K562 (cell line): ENCODE measurements around the gene TMIGD2. TPM values are rescaled to one million over a fixed set of nuclear protein-coding genes. Genes with fewer than 3 reads are reported as not detected.
A peak's percentile ranks its signal among the peaks of the same experiment; 100 is the strongest.

ENCODE experiments used
- ATAC-seq: fragments of 200-7000 bp; cut with Tn5 transposase; 3 replicates; pipeline ENCODE4 v1.9.1; 2020; ENCODE audit warnings: moderate library complexity
- BruUV-seq: library from RNA; stranded (reverse); fragments of 400-500 nt; replicated peaks from 2 replicates; lab custom pipeline; 2021; lab: Mats Ljungman, UMichigan
- CTCF ChIA-PET: fragments of 300-600 bp; formaldehyde crosslinking; extraction: SDS; loops from one replicate; lab custom pipeline; 2021; ENCODE audit warnings: low intra/inter-chr PET ratio; lab: Yijun Ruan, JAX
- POLR2A ChIA-PET: fragments of 300-600, 350-650 bp; sonication (Branson Sonifier 250); formaldehyde crosslinking; extraction: SDS; loops from one replicate; lab custom pipeline; 2021; ENCODE audit warnings: antibody characterized with exemption, inconsistent platforms; lab: Yijun Ruan, JAX
- DNase-seq, 4 experiments: peaks; one replicate each; pipeline versions ENCODE4 v3.0.0 to v3.0.0-alpha.2; 2011 to 2018; ENCODE audit warnings: low spot score in 3 of 4, mixed read lengths in 3 of 4; ENCODE audit errors: extremely low read depth in 1 of 4
- FAIRE-seq: peaks from 2 replicates; lab custom pipeline; 2011; peaks lifted over from hg19 to GRCh38; lab: Jason Lieb, UNC
- H2AFZ ChIP-seq: 2 replicates; pipeline ENCODE4 v1.6.0; 2011; ENCODE audit warnings: low read depth, low read length, control low read depth, inconsistent platforms
- H3K27ac ChIP-seq: fragments of 200-600 bp; 3 replicates; pipeline ENCODE4 v1.8.0; 2011; ENCODE audit warnings: low read depth, mild to moderate bottlenecking, control low read depth, inconsistent platforms, low read length, moderate library complexity, mixed read lengths; ENCODE audit errors: extremely low read depth
- H3K27me3 ChIP-seq, 2 experiments: fragments of 300-600 bp in 1 of 2; 2 replicates in 1 of 2; 3 replicates in 1 of 2; pipeline versions ENCODE4 v1.6.0 to v1.8.0; 2011; ENCODE audit warnings: inconsistent platforms in 2 of 2, low read length in 2 of 2, mild to moderate bottlenecking in 1 of 2, mixed read lengths in 1 of 2, moderate library complexity in 1 of 2; ENCODE audit not compliant: control insufficient read depth in 2 of 2, insufficient read depth in 2 of 2
- H3K36me3 ChIP-seq: fragments of 300-600 bp; 3 replicates; pipeline ENCODE4 v1.8.0; 2011; ENCODE audit warnings: mild to moderate bottlenecking, low read length, inconsistent platforms; ENCODE audit not compliant: control insufficient read depth, insufficient read depth
- H3K4me1 ChIP-seq, 2 experiments: fragments of 200-600 bp in 1 of 2; replicated peaks in 1 of 2; 2 replicates in 1 of 2; 3 replicates in 1 of 2; pipeline versions ENCODE4 v1.5.1 to v1.8.0; 2011; ENCODE audit warnings: inconsistent platforms in 2 of 2, low read length in 2 of 2, mild to moderate bottlenecking in 1 of 2, mixed read lengths in 1 of 2, moderate library complexity in 1 of 2; ENCODE audit not compliant: control insufficient read depth in 2 of 2, insufficient read depth in 2 of 2
- H3K4me2 ChIP-seq: 2 replicates; pipeline ENCODE4 v1.6.1; 2011; ENCODE audit warnings: low read length, control low read depth, inconsistent platforms, mixed read lengths; ENCODE audit not compliant: insufficient read depth
- H3K4me3 ChIP-seq: fragments of 200-600 bp; sonication (generic), shearing (Covaris generic); 2 replicates; pipeline ENCODE4 v1.5.1; 2016; ENCODE audit warnings: control low read depth, inconsistent platforms
- H3K79me2 ChIP-seq: fragments of 200-600 bp; 3 replicates; pipeline ENCODE4 v1.8.0; 2011; ENCODE audit warnings: low read length, inconsistent platforms; ENCODE audit not compliant: control insufficient read depth, insufficient read depth
- H3K9ac ChIP-seq, 2 experiments: 2 replicates each; pipeline versions ENCODE4 v1.6.0 to v1.6.1; 2011; ENCODE audit warnings: low read depth in 2 of 2, low read length in 2 of 2, control low read depth in 1 of 2, inconsistent platforms in 1 of 2, mild to moderate bottlenecking in 1 of 2, mixed read lengths in 1 of 2; ENCODE audit not compliant: insufficient read depth in 1 of 2
- H3K9me1 ChIP-seq: one replicate; pipeline ENCODE4 v1.6.0; 2011; ENCODE audit warnings: inconsistent platforms, mild to moderate bottlenecking, low read length, moderate library complexity; ENCODE audit not compliant: control insufficient read depth, insufficient read depth
- H3K9me3 ChIP-seq: replicated peaks from 2 replicates; pipeline ENCODE4 v1.5.1; 2011; ENCODE audit warnings: low read depth, low read length, inconsistent platforms; ENCODE audit not compliant: control insufficient read depth, insufficient read depth
- H4K20me1 ChIP-seq: replicated peaks from 2 replicates; pipeline ENCODE4 v1.6.1; 2011; ENCODE audit warnings: low read length, inconsistent platforms, mixed read lengths; ENCODE audit not compliant: control insufficient read depth, insufficient read depth
- FOSL1 ChIP-seq: fragments of 200-800 bp; sonication (Bioruptor generic); conservative IDR thresholded peaks from 2 replicates; pipeline ENCODE4 v1.6.1; 2016; ENCODE audit warnings: missing genetic modification characterization, missing compliant biosample characterization
- HDAC2 ChIP-seq: fragments of 450-650 bp; IDR thresholded peaks from 2 replicates; pipeline ENCODE4 v1.6.1; 2016; ENCODE audit warnings: mild to moderate bottlenecking
- JUND ChIP-seq, 2 experiments: IDR thresholded peaks; 2 replicates in 1 of 2; 3 replicates in 1 of 2; pipeline ENCODE4 v1.6.1; 2011; ENCODE audit warnings: borderline replicate concordance in 2 of 2, low read depth in 2 of 2, low read length in 2 of 2, improper control_type of control experiment in 1 of 2, missing biosample characterization in 1 of 2, missing genetic modification characterization in 1 of 2, missing genetic modification reagents in 1 of 2
- KDM1A ChIP-seq, 2 experiments: fragments of 450-650 bp; IDR thresholded peaks; 2 replicates each; pipeline ENCODE4 v1.6.1; 2016; ENCODE audit warnings: mild to moderate bottlenecking in 2 of 2
- NR2C1 ChIP-seq, 2 experiments: fragments of 450-650 bp; IDR thresholded peaks; 2 replicates each; pipeline ENCODE4 v1.6.1; 2017; ENCODE audit warnings: mild to moderate bottlenecking in 2 of 2, antibody characterized with exemption in 1 of 2, inconsistent platforms in 1 of 2, missing compliant biosample characterization in 1 of 2, missing genetic modification characterization in 1 of 2
- SMARCB1 ChIP-seq: IDR thresholded peaks from 2 replicates; pipeline ENCODE4 v1.6.1; 2011; ENCODE audit warnings: improper control_type of control experiment, low read depth; ENCODE audit not compliant: insufficient read length
- ZBTB33 ChIP-seq: sonication (generic); formaldehyde crosslinking; IDR thresholded peaks from 2 replicates; pipeline ENCODE4 v1.8.1; 2023; ENCODE audit warnings: mild to moderate bottlenecking, missing genetic modification reagents
- ZBTB40 ChIP-seq, 2 experiments: fragments of 450-650 bp in 1 of 2; sonication (generic) in 1 of 2; formaldehyde crosslinking in 1 of 2; IDR thresholded peaks; 2 replicates each; pipeline versions ENCODE4 v1.7.1 to v1.9.0; 2016 to 2022; ENCODE audit warnings: inconsistent platforms in 1 of 2, mild to moderate bottlenecking in 1 of 2, missing genetic modification reagents in 1 of 2
- WGBS: fragments of 100-300 bp; shearing (Covaris generic); methylation state at CpG from one replicate; pipeline ENCODE4 v1.1.6; 2016; ENCODE audit warnings: low coverage, mixed read lengths; ENCODE audit not compliant: insufficient coverage; ENCODE audit errors: missing lambda C conversion rate; 5-methylcytosine and 5-hydroxymethylcytosine counted together
- in situ Hi-C: fragments of 300-500 bp; cut with MboI; formaldehyde crosslinking; loops from 4 replicates; pipeline ENCODE4 v1.15.0; 2018; ENCODE audit warnings: inconsistent platforms, mixed read lengths
- intact Hi-C: fragments of 100-400 bp; cut with micrococcal nuclease; formaldehyde crosslinking; loops from 2 replicates; pipeline ENCODE4 v1.14.2; 2022
- polyA plus RNA-seq, 8 experiments: library from polyadenylated mRNA; depleted of rRNA in 4 of 8; stranded (reverse) in 5 of 8; unstranded in 3 of 8; fragments of >200 nt; fragmentation: Nextera tagmentation in 2 of 8; fragmentation: Illumina TruSeq in 1 of 8; extraction: Ambion mirVana in 2 of 8; extraction: Trizol in 1 of 8; gene quantifications; 2 replicates each; pipeline versions ENCODE4 v1.2.1 to v1.2.3, GENCODE V29; 2011 to 2014; ENCODE audit warnings: inconsistent platforms in 1 of 8, missing spikeins in 1 of 8
- total RNA-seq, 7 experiments: library from RNA; depleted of rRNA in 6 of 7; stranded (reverse); fragments of >200 nt in 6 of 7; fragmentation: Illumina TruSeq in 2 of 7; extraction: Trizol in 2 of 7; gene quantifications; 2 replicates each; pipeline versions ENCODE4 v1.2.1 to v1.2.3, GENCODE V29; 2011 to 2021; ENCODE audit warnings: low replicate concordance in 1 of 7

TMIGD2 gene
- total and polyA plus RNA-seq, 9 of the 15 experiments (the other 6 are each of a cell fraction or from before 2014, with no cell fraction given): not detected

GRCh38 chr19:4288091-4288777 lies 14.0 kb downstream of the TMIGD2 start:
- FAIRE-seq (peak; percentile 94), DNase-seq (peak; percentile 66 to 80 (median 76)), ATAC-seq (peak; percentile 78)
- intact Hi-C loops: no loop called here
- H3K79me2 ChIP-seq: no peaks in the 10 kb centered on the region
- H3K4me3 ChIP-seq: no peak overlapping the region
- H3K9ac ChIP-seq: peak overlapping the region in 1 of 2 experiments; percentile 70; a peak in 1 of 4 replicates
- peaks cover 0 to under 1% of the 10 kb centered on the region in 2 experiments; a peak in 2 of 5 replicates for H3K27me3 ChIP-seq
- peak overlapping the region; percentile 29; the same call in 1 of the 2 replicates for H3K4me2 ChIP-seq
- CTCF ChIA-PET: no interaction called here
- 34% methylated on average over 16 of the region's 16 CpGs for WGBS
- H3K4me1 ChIP-seq: peaks cover 11 to 25% of the 10 kb centered on the region in 2 experiments; a peak in 4 of 5 replicates
- in situ Hi-C loops: no loop called here
- H3K27ac ChIP-seq: no peak overlapping the region; the same call in 2 of the 3 replicates
- no TSS peak for BruUV-seq
- no peaks in the 10 kb centered on the region for H3K9me1 ChIP-seq
- H3K36me3 ChIP-seq: no peaks in the 10 kb centered on the region
- H2AFZ ChIP-seq: peak overlapping the region; percentile 66
- H3K9me3 ChIP-seq: no peaks in the 10 kb centered on the region
- POLR2A ChIA-PET: interaction anchor here (0.6 to 1.1 kb wide), 5 partner anchors 11 to 106 kb away, joined by 3 read pairs; partner anchors contain the start of gene TMIGD2
- no peaks in the 10 kb centered on the region for H4K20me1 ChIP-seq
- TF ChIP-seq JUND (IDR thresholded peaks at IDR 0.05; ENCODE audit: borderline replicate concordance, low read depth, low read length) (peak; percentile 95), JUND (tag; IDR thresholded peaks at IDR 0.05; ENCODE audit: borderline replicate concordance, low read depth, low read length) (peak; percentile 87; the same call in 2 of the 3 replicates), NR2C1 (IDR thresholded peaks at IDR 0.05) (peak; percentile 86), NR2C1 (tag; IDR thresholded peaks at IDR 0.05) (peak; percentile 82), KDM1A (IDR thresholded peaks at IDR 0.05) (peak in 1 of 2 experiments; percentile 44; a peak in 1 of 4 replicates), HDAC2 (peak; percentile 61; the same call in 1 of the 2 replicates), SMARCB1 (no peak), FOSL1 (tag) (peak; percentile 91), ZBTB40 (IDR thresholded peaks at IDR 0.05) (0 out of 2 replicates have a peak, but pooled peaks have one; percentile 28), ZBTB40 (CRISPR knock-in tag; IDR thresholded peaks at IDR 0.05) (no peak), ZBTB33 (peak; percentile 56; the same call in 1 of the 2 replicates)
